ENCODE data around the gene ARF4.
"Not testable (repeated sequence)": the region's sequence is repeated elsewhere in the genome, so short reads cannot be mapped to it uniquely, and the experiment has no call there.

Gene ARF4

GRCh38 chr3:57597127-57597923, at the start of gene ARF4:
ARF4 (minus strand) TSS chr3:57597344; CDS start chr3:57597140, 204 bp downstream.
- DNase-seq, result peak; percentile 97 to 99

- peak in 1 of 2 experiments; percentile 4 for DNase-seq
Measured at GRCh38 chr3:57646723-57647122, 49.6 kb upstream of the ARF4 start.

DNA sequence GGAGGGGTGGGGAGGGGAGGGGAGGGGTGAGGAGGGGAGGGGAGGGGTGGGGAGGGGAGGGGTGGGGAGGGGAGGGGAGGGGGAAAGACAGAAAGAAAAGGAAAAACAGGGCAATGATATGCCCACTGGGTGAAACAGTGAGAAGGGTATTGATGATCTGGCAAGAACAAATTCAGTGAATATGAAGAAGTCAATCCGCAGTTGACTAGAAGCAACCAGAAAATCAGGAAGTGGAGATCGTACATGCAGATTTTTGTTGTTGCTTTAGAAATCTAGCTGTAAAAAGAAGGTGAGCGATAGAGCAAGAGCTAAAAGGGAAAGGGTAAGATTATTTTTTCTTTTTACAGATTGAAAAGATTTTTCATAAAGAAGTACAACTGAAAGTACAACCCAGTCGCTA, 47.6 kb upstream of the ARF4 start:
- no peak for DNase-seq

- DNase-seq, result no peak
Measured at GRCh38 chr3:57637391-57637790, 40.2 kb upstream of the ARF4 start.

- DNase-seq, result not testable (repeated sequence)
Measured at GRCh38 chr3:57634259-57634658, 37.1 kb upstream of the ARF4 start.

GRCh38 chr3:57627976-57628375, 30.8 kb upstream of the ARF4 start:
- no peak for DNase-seq

- DNase-seq, result no peak
Measured at GRCh38 chr3:57624801-57625200, 27.7 kb upstream of the ARF4 start.

GRCh38 chr3:57622362-57622761, 25.2 kb upstream of the ARF4 start:
- DNase-seq, result no peak

DNA sequence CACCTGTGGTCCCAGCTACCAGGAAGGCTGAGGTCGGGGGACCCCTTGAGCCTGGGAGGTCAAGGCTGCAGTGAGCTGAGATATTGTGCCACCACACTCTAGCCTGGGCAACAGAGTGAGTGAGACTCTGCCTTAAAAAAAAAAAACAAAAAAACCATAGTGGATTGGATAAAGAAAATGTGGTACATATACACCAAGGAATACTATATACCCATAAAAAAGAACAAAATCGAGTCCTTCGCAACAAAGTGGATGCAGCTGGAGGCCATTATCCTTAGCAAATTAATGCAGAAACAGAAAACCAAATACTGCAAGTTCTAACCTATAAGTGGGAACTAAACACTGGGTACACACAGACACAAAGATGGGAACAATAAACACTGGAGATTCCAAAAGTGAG, 20.6 kb upstream of the ARF4 start:
- no peak for DNase-seq

GRCh38 chr3:57616233-57616632, 19.1 kb upstream of the ARF4 start:
- no peak for DNase-seq

DNA sequence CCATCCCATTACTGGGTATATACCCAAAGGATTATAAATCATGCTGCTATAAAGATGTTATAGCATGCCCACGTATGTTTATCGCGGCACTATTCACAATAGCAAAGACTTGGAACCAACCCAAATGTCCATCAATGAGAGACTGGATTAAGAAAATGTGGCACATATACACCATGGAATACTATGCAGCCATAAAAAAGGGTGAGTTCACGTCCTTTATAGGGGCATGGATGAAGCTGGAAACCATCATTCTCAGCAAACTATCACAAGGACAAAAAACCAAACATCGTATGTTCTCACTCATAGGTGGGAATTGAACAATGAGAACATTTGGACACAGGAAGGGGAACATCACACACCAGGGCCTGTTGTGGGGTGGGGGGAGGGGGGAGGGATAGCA, 14.7 kb upstream of the ARF4 start:
- not testable (repeated sequence) for DNase-seq

DNA sequence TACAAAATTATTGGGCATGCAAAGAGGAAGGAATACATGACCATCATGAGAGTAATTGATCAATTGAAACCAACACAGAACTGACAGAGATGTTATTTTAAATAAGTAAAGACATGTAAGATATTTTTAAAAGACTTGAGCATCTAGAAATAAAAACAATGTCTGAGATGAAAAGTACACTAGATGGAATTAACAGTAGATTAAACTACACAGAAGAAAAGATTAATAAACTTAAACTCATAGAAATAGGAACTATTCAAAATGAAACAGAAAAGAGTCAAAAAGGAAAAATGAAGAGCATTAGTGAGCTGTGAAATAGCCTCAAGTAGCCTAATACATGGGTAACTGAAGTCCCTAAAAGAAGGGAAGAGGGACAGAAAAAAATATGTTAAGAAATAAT, 8.5 kb upstream of the ARF4 start:
- DNase-seq, result no peak

DNA sequence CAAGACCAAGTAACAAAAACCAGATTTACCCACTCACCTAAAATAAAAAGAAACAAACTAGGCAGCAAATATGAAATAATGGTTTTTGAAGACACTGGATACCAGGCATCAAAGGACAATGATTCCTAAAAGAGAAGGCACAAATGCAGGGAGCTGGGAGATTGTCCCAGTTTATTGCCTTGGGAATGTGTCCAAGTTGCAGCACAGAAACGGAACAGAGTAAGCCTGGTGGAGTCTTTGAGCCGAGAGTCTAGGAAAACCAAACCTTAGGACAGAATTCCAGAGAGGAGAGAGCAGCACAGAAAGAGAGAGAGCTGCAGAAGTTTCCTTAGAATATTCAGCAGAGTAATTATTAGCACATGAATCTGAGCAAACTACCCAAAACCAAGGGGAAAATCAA, 7.8 kb upstream of the ARF4 start:
- DNase-seq, result no peak

DNA sequence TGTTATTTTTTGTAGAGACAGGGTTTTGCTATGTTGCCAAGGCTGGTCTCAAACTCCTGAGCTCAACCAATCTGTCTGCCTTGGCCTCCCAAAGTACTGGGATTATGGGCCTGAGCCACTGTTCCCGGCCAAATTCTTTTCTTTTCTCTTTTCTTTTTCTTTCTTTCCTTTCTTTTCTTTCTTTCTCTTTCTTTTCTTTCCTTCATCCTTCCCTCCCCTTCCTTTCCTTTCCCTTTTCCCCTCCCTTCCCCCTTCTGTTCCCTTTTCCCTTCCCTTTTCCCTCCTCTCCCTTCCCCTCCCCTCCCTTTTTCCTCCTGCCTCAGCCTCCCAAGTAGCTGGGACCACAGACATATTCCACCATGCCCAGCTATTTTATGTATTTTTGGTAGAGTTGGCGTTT, 3.1 kb upstream of the ARF4 start:
- DNase-seq, result no peak

- DNase-seq, result no peak
Measured at GRCh38 chr3:57598765-57599360, 1.7 kb upstream of the ARF4 start.

DNA sequence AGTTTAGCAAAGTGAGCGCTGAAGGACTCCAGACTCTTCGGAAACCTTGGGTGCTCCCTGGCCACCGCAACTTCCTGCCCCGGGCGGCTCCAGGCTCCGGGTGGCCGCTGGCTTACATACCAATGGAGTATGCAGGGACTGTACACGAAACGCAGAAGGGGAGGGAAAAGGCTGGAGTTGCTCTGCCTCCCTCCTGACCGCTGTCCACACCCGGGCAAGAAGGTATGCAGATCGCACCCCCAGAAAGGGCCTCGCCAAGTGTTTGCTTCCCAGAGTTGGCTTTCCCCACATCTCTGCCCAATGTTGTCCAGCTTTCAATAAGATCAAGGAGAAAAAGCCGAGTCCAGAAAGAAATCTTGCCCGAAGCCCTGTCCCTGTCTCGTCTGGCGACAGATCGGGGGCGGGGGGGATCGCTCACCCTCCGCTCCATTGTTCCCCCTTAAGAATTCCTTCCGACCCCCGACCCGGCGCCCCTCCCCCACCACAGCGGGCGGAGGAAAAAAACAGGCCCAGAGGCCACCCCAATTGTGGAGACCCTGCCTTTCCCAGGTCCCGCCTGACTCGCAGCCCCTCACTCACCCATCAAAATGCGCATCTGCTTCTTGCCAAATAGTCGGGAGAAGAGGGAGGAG, 533 bp downstream of the ARF4 start:
- DNase-seq, result peak; percentile 19 to 30

- DNase-seq, result no peak
Measured at GRCh38 chr3:57594576-57594975, 2.6 kb downstream of the ARF4 start.

GRCh38 chr3:57594144-57594543, 3.0 kb downstream of the ARF4 start:
- DNase-seq, result no peak

- no peak for DNase-seq
Measured at GRCh38 chr3:57592306-57592705, 4.8 kb downstream of the ARF4 start.

DNA sequence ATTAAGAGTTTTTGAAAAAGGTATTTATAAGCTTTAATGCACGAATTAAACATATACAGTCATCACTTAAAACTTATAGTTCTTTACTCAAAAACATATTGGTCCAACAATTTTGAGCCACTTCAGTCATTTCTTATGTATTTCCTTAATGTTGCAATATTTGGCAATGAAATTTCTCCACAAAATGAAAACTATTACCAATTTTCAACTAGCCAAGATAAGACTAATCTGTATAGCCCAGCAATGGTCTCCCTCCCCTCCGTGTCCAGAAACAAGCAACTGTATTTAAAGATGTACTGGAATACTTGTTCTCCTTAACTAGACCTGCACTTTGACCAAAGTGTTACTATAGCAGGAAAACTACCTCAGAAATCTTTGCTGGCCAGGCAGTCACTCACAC, 9.2 kb downstream of the ARF4 start:
- no peak for DNase-seq

DNA sequence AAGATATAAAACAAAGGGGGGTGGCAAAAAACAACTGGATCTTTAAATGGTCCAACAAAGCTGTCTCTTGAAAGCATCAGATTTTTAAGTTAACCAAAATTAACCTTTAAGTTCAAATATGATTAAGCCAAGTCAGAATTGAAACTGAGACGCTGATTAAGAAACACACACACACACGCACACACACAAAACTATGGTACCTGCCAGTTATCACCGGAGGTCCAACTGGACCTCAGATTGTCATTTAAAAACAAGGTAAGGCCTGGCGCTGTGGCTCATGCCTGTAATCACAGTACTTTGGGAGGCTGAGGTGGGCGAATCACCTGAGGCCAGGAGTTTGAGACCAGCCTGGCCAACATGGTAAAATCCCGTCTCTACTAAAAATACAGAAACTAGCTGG, 10.4 kb downstream of the ARF4 start:
- DNase-seq, result no peak

DNA sequence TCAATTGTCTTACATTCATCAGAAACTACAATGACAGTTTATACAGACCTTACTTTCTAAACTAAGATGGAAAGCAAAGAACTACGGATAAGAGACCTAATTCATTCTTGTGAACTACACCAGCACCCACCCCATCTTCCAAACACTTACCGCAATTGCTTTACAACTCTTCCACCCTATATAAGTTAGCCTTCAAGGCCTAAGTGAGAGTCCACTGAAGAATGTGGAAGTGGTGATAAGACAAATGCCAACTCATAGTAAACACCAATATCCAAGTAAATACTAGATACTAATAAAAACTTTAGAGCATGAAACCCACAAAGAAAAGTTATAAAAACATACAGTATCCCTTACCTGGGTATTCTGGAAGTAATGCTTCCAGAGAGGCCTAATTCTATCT, 13.6 kb downstream of the ARF4 start:
- no peak for DNase-seq

DNA sequence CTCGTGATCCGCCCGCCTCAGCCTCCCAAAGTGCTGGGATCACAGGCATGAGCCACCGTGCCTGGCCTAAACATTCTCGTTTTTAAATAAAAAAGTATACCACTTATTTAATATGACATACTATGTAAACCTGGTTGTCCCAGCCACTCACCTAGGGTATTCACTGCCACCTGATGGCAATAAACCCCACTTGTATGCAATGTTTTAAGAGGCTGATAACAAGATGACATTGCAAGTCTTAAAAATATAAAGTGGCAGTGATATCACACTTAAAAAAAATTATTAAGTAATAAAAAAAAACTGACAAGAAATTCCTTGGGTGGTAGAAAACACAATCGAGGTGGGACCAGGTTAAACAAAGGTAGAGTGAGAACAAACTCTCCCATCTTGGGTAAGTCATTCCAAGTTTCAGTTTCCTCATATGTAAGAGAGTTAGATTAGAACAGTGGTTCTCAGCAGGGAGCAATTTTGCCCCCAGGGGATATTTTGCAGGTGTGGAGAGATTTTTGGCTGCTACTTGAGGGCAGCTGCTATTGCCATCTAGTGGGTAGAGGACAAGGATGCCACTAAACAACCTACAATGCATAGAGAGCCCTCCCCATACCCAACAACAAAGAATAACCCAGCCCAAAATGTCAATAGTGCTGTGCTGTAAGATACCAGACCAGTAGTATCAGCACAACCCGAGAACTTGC, 14.5 kb downstream of the ARF4 start:
- DNase-seq, result no peak

DNA sequence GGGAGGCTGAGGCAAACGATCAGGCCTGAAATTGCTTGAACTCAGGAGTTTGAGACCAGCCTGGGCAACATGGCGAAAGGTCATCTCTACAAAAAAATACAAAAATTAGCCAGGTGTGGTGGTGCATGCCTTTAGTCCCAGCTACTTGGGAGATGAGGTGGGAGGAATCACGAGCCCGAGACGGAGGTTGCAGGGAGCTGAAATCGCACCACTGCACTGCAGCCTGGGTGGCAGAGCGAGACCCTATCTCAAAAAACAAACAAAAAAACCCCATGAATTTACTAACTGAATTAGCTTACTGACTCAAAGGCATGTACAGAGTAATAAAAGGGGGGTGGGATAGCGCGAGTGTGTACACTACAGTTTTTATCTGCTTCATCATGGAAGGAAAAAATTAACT, 19.3 kb downstream of the ARF4 start:
- no peak for DNase-seq
